HPDE6-E6E7 (cell line): ENCODE data around the gene MIER1.
"Not testable (repeated sequence)": the region's sequence is repeated elsewhere in the genome, so short reads cannot be mapped to it uniquely, and the experiment has no call there.

Experiments
- DNase-seq: peaks from one replicate; pipeline ENCODE4 v3.0.0; 2011; ENCODE audit warnings: missing footprints; ENCODE audit errors: extremely low spot score

Gene MIER1

DNA sequence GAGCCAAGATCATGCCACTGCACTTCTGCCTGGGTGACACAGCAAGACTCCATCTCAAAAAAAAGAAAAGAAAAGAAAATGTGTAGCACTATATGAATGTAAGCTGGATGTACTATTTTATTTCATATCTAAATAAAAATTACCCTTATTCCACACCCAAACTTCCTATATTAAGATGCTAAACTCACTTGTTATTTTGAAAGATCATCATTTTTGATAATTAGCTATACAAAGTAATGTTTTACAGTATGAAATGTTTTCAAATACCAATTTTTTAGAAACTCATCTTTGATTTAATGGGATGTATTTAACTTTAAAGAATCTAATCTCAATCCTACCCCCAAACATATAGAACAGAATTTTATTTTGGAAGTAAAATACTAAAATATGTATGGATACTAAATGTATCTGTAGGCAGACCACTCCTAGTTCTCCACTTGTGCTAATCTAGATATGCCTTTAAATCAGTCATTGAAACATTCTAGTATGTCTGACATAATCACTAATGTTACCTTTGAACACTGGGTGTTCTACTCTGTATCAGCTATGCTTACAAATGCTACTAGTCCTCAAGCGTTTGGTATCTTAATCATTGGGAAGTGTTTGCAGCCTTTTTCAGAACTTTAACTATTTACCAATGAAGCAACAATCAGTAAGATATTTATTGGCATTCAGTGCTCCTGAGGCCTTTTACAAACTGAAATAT is 12.9 kb downstream of the MIER1 start:
- no peak for DNase-seq

DNA sequence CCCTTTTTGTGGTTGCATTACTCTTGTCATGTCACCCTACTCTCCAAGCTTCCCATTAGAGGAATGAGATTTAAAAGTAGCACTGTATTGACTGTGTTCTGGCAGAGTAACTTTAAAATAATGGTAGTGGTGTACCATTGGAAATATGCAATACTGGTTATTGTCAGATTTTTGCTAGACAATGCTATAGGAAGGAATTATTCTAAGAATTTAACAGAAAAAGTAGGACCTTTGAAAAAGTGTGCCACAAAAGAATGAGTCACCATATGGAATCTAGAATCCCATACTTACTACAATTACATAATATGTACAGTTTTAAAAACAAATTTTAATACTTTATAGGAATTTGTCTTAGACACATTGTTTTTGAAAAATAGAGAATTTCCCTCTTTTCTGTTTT is 13.8 kb downstream of the MIER1 start:
- no peak for DNase-seq

DNA sequence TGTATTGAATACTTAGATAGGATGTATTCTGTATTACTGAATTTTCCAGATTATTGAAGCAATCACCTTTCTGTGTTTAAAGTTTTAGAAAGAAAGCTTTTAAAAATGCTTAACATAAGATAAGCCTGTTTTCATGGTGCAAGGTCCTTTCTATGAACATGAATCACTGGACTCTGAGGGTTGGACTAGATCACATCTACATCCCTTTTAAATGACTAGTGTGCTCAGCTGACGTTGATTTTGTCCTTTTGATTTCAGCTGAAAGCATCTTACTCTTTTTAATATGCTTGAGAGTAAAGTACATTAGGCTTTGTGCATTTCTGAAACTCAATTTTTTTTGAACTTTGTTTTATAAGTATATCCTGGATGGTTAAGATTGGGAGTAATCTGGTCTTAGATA is 16.2 kb downstream of the MIER1 start:
- DNase-seq, result no peak

DNA sequence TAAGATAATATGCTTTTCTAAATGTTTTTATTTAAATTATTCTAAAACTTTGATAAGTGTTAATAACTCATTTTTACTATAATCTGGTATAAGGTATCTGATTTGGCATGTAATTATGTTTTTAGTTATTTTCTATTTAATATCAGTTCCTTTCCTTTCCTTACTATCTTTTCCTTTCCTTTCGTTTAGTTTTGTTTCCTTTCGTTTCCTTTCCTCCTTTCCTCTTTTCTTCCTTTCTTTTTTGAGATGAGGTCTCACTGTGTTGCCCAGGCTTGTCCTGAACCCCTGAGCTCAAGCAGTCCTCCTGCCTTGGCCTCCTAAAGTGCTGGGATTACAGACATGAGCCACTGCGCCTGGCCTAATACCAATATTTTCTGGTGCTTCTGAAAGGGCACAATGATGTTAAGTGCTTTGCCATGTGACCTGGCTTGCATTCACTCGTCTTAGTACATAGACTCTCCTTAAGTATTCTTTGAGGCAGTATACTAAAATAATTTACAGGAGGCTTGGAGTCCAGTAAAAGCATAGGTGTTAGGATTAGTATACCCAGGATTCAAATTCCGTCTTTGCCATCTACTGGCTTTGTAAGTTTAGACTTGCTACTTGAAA is 18.7 kb downstream of the MIER1 start:
- DNase-seq, result no peak

DNA sequence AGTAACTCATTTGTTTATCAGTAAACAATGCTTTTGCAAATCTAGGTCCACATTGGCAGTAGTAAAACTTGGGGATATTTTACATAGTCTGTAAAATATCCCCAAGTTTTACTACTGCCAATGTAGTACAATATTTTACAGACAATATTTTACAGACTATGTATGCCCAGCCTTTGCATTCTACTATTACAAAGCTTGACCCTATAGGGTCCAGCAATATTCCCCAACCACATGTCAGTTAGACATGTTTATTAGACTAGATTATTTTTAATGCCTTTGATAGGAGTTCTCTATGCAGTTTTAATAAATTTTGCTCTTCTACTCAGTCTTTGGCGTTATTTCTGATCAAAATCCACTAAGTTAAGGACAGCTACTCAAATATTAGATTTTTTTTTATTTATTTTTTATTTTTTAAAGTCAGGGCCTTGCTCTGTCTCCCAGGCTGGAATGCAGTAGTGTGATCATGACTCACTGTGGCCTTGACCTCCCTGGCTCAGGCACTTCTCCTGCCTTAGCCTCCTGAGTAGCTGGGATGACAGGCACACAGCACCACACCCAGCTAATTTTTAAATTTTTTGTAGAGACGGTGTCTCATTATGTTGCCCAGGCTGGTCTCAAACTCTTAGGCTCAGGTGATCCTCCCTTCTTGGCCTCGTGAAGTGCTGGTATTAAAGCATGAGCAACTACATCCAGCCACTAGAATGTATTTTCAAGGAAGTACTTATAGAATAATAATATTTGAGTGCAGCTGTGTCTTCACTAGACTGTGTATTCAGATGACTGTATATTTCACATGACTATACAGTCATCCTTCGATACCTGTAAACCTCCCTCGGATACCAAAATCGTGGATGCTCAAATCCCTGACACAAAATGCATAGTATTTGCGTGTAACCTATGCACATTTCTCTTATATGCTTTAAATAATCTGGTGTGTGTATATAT is 19.8 kb downstream of the MIER1 start:
- no peak for DNase-seq

DNA sequence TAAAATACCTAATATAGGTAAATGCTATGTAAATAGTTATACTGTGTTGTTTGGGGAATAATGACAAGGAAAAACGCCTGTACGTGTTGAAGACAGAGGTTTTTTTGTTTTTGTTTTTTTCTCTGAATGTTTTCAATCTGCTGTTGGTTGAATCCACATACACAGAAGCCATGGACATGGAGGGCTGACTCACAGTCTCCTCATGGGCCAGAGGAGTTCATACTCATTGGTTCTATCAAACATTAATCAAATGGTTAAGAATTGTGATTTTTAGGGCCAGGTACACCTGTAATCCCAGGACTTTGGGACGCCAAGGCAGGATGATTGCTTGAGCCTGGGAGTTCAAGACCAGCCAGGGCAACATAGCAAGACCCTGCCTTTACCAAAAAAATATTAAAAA is 20.5 kb downstream of the MIER1 start:
- DNase-seq, result no peak

DNA sequence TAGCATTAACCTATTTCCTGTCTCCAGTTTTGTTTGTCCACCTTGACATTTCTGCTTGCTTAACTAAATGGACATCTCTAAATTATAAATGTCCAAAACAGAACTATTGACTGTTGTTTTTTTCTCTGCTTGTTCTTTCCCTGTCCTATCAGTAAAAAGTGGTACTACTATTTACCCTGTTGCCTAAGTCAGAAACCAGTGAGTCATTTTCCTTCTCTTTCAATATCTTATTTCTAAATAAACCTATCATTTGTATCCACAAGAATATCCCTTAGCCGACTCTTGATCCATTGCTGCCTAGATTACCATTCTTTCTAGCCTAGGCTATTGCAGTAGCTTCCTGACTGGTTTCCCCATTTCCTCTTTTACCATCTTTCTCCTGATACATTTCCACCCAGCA is 22.5 kb downstream of the MIER1 start:
- no peak for DNase-seq

DNA sequence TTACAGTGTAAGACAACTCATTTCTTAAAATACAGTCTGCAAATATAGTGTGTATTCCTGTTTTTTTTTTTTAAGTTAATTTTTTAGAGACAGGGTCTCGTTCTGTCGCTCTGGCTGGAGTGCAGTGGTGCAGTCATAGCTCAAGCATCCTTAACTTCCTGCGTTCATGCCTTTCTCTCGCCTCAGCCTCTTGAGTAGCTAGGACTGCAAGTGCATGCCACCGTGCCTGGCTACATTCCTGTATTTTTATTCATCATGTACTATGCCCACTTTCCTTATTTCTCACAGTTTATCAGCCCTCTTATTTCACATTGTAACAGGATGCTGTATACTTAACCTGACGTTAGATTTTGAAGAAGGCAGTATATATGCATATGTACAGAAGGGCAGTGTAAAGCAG is 26.7 kb downstream of the MIER1 start:
- no peak for DNase-seq

DNA sequence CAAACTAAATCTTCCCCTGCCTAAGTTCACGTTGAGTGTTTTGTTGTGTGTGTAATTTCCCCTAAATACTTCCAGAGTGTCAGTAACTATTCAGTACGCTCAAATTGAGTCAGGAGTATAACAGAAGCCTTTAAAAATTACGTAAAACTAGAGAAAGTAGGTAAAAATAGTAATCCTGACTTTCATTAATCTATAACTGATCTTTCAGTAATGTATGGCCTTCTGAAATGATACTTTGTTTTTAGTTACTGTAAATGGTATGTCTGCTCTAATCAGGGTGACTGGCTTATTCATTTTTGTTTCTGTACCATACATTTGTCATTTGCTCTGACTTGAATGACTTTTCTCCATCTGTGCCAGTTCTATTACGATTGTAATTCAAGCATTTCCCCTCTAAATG is 29.4 kb downstream of the MIER1 start:
- no peak for DNase-seq

DNA sequence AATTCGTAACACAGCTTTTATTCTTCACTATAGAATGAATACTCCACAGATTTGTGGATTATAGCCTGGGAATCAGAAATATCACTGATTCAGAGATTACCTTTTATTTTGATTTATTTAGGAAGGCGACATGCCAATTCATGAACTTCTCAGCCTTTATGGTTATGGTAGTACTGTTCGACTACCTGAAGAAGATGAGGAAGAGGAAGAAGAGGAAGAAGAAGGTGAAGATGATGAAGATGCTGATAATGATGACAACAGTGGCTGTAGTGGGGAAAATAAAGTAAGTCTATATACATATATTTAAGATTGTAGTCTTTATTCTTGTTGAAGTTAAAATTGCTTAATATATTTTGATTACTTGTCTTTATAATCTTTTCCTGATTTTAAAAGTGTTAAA is 33.1 kb downstream of the MIER1 start:
- no peak for DNase-seq

DNA sequence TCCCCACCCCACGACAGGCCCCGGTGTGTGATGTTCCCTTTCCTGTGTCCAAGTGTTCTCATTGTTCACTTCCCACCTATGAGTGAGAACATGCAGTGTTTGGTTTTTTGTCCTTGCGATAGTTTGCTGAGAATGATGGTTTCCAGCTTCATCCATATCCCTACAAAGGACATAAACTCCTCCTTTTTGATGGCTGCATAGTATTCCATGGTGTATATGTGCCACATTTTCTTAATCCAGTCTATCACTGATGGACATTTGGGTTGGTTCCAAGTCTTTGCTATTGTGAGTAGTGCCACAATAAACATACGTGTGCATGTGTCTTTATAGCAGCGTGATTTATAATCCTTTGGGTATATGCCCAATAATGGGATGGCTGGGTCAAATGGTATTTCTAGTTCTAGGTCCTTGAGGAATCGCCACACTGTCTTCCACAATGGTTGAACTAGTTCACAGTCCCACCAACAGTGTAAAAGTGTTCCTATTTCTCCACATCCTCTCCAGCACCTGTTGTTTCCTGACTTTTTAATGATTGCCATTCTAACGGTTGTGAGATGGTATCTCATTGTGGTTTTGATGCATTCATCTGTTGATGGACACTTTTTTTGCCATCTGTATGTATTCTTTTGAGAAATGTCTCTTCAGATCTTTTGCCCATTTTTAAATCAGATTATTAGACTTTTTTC is 41.5 kb downstream of the MIER1 start:
- DNase-seq, result not testable (repeated sequence)

DNA sequence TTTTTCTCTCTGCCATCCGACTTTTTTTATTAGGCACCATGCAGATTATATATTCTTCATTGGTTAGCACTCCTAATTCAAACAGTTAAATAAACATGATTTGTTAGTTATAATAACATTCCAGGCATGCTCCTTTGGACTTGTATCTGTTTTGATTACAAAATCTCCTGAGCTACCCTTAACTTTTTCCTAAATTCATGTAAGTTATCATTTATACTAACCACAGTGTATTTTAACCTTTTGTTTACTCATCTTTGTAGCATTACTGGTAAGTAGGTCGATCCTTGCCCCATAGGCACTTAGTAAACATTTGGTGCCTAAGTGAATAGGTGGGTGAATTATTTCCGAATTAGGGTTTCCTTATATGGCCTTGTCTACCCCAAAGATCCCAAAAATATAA is 43.8 kb downstream of the MIER1 start:
- DNase-seq, result no peak

DNA sequence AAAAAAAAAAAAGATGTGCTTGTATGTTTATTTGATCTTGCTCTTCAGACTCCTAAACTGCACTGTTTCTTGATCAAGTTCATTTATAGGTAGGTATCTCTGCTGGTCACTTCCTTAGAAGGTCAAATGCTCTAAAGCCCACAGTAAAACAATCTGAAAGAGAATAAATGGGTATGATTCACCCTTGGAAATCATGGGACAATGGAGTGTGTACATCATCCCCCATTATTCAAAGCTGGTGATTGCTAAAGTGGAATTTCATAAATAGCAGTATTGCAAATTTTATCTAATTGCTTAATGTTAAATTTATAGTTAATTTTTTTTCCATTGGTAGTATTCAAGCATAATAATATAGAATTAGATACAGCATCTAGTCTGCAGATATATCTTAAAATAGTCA is 53.4 kb downstream of the MIER1 start:
- DNase-seq, result no peak

DNA sequence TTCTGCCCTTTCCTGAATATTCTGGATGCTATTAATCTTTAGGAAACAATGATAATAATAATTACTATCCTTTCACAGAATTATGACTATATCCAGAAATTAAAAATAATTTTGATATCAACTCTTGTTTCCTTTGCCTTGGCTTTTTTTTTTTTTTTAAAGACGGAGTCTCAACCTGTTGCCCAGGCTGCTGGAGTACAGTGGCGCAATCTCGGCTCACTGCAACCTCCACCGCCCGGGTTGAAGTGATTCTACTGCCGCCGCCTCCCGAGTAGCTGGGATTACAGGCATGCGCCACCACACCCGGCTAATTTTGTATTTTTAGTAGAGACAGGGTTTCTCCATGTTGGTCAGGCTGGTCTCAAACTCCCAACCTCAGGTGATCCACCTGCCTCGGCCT is 54.8 kb downstream of the MIER1 start:
- not testable (repeated sequence) for DNase-seq

DNA sequence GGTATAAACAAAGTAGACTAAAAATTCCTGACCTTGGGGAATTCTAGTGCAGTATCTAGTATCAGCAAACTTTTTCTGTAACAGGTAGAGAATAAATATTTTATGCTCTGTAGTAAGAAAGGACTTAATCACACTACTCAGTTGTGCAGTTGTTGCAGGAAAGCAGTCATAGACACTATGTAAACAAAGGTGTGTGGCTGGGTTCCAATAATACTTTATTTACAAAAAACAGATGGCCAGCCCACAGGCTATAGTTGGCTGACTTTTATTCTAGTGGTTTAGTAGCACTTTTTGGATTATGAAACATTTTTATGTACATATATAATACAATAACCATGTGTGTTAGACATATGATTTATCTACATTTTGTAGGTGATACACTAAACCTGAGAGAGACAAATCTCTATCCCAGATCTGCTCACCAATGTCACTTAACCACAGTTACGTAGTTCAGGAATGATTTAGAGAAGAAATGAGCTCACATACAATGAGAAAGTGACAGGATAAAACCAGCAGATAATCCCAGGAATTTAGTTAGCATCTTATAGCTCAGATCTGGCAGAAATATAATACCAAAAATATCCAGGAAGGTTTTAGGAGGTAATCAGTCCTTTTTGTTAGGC is 56.1 kb downstream of the MIER1 start:
- no peak for DNase-seq

DNA sequence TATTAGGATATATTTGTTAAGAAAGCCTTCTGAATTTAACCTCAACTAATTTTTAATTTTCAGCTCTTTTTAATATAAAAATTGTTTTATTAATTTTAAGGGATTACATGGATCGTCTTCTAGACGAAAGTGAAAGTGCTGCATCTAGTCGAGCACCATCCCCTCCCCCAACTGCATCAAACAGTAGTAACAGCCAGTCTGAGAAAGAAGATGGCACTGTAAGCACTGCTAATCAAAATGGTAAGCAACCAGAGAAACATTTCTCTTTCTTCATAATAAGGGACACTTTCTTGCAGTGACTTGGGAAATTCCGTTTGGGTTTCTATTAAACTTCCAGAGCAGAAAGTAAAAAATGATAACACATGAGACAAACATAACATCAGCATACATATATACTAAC is 56.9 kb downstream of the MIER1 start:
- DNase-seq, result no peak

DNA sequence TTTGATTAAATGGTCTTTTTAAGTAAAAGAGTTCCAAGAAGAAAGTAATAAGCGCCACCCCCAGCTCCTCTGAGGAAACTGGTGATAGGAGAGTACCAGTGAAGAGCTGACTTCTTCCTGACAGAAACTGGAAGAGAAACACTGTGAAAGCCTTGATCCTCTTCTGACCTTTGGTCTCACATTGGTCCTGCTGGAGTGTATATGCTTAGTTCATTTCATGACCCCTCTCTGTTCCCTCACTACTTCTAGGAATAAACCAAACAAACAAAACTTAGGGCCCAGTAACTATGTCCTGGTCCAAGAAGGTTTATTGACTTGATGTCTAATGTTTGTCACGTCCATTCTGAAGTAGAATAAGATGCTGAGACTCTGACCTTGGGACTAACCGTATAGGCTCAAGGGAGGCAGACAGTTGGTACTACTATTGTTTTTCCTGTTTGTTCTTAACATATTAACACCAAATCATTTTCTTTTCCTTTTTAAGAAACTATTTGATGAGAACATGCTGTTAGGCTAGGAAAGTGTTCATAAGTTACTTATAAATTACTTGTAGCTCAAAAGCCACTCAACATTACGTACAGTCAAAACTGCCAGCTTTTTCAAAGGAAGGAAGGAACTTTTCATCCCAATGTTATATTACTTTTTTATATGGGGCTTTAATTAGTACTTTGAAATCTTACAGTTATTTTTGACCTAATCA is 57.9 kb downstream of the MIER1 start:
- no peak for DNase-seq

DNA sequence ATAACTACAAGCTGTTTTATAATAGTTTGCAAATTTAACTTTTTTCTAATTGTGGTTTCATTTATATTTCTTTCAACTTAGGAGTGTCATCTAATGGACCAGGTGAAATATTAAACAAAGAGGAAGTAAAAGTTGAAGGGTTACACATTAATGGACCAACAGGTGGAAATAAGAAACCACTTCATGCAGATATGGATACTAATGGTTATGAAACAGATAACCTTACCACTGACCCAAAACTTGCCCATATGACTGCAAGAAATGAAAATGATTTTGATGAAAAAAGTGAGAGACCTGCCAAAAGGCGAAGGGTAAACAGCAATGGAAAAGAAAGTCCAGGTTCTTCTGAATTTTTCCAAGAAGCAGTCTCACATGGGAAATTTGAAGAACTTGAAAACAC is 59.7 kb downstream of the MIER1 start:
- DNase-seq, result no peak

DNA sequence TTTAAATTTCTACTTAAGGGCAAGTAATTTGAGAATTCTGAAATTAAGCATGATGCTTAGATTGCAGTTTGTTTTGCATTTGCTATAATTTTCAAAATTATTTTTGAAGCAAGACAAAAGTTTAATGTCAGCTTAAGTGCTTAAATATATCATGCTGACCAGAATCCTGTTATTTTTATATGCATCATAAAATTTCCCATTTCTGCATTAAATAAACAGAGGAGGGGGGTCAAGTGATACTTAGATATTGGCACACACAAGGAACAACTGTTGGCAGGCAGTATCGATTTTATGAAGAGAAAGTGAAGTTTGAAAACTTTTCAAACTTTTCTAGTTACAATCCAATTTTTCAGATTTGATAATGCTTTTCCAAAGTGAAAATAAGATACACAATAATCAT is 61.0 kb downstream of the MIER1 start:
- DNase-seq, result no peak

DNA sequence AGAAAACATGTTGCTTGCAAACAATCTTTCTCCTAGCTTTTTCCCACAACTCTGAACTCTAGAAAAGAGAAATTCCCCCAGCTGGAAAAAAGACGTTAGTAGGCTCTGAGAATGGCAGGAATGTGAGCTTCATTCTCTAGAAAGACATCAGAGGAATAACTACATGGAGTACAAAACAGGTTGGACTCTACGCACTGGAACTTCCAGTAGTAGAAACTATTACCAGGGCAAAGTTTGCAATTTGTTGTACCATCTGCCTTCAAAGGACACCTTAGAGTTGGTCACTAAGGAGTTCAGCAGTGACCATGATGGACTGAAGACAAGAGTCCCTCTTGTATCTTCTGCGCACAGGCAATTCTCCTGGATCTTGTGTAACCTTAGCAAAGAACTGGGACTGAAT is 68.3 kb downstream of the MIER1 start:
- DNase-seq, result no peak

DNA sequence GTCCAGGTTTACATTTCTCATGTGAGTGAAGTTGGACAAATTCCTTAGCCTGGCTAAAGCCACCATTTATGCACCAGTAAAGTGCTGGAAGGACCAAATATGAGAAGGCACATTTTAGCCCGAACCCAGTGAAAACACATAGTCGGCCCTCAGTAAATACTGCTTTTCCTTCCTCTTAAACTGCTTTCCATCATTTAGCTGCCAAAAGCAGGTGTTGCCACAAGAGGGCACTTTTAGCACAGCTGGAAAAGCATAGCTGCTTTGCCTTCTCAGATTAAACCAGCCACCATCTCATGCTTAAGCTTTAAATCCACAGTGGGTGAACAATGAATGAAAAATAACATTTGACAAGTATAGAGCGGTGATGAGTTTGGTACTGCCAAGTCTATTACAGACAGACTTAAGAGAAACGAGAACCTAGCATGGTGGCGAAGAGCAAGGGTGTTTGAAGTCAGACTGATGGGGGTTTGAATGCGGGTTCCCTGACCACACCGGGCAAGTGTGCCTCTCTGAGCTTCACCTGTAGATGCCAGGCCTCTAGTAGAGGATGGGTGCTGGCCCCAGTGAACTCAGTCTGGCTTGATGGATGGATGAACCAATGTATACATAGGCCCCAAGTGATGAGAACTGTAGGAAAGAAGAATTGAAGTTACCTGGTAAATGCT is 71.4 kb downstream of the MIER1 start:
- peak; percentile 43 for DNase-seq
